Measurements from ENCODE around the gene C16orf92. TPM values are rescaled to one million over a fixed set of nuclear protein-coding genes. Genes with fewer than 3 reads are reported as not detected.

Gene C16orf92
- total and polyA plus RNA-seq, 2 of the 13 experiments (the other 11 are each of a cell fraction or from before 2014, with no cell fraction given), result not detected

DNA sequence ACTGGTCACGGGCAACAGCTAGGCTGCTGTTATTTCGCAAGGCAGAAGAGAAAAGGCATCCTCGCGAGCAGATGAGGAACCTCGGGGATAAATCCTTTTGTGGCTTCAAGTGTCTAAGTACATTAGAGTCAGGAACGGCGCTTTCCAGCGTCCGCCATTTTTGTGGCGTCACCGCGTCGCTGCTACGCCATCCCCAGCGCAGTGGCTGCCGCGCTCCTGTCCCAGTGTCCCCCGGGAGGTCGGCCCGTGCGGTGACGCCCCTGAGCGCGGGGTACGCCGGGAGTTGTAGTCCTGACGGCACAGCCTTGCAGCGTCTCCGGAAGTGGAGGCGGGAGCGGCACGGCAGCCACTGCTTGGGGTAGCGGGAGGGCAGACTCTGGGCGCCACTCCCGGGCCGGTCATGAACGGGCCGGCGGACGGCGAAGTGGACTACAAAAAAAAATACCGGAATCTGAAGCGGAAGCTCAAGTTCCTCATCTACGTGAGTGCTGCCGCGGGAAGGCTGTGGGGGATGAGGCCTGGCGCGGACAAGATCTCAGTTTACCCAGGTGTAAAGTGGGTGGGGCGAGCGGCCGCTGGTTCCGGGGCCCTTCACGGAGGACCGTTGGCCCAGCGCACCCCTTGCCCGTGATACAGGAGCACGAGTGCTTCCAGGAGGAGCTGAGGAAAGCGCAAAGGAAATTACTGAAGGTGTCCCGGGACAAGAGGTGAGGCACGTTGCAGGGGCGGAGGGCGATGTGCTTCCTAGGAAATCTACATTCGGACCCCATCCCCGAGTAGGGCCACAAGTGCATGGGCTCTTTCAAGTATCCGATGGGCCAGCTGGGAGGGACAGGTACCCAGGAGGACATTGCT, 26.9 kb upstream of the C16orf92 start, which contains the start of gene INO80E (continued):
- TF ChIP-seq, protein P1, sequence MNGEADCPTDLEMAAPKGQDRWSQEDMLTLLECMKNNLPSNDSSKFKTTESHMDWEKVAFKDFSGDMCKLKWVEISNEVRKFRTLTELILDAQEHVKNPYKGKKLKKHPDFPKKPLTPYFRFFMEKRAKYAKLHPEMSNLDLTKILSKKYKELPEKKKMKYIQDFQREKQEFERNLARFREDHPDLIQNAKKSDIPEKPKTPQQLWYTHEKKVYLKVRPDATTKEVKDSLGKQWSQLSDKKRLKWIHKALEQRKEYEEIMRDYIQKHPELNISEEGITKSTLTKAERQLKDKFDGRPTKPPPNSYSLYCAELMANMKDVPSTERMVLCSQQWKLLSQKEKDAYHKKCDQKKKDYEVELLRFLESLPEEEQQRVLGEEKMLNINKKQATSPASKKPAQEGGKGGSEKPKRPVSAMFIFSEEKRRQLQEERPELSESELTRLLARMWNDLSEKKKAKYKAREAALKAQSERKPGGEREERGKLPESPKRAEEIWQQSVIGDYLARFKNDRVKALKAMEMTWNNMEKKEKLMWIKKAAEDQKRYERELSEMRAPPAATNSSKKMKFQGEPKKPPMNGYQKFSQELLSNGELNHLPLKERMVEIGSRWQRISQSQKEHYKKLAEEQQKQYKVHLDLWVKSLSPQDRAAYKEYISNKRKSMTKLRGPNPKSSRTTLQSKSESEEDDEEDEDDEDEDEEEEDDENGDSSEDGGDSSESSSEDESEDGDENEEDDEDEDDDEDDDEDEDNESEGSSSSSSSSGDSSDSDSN (CRISPR knock-in tag; IDR thresholded peaks at IDR 0.05), result peak; percentile 84
- TF ChIP-seq GABPB1 (CRISPR knock-in tag; IDR thresholded peaks at IDR 0.05) (peak; percentile 97), FOXK1 (CRISPR knock-in tag; IDR thresholded peaks at IDR 0.05; ENCODE audit: borderline replicate concordance, low read depth) (peak; percentile 85; the same call in 1 of the 2 replicates), ZFP90 (CRISPR knock-in tag; IDR thresholded peaks at IDR 0.05; ENCODE audit: borderline replicate concordance) (no peak), SATB2 (CRISPR knock-in tag; IDR thresholded peaks at IDR 0.05) (0 out of 2 replicates have a peak, but pooled peaks have one; percentile 7), ZNF292 (CRISPR knock-in tag; IDR thresholded peaks at IDR 0.05; ENCODE audit: borderline replicate concordance, low read depth) (0 out of 2 replicates have a peak, but pooled peaks have one; percentile 29), ATF7-NPFF (CRISPR knock-in tag; IDR thresholded peaks at IDR 0.05; ENCODE audit: low read depth) (peak; percentile 52), FOXA3 (CRISPR knock-in tag; IDR thresholded peaks at IDR 0.05) (peak; percentile 86), ZFP36L1 (CRISPR knock-in tag; IDR thresholded peaks at IDR 0.05) (peak; percentile 53; the same call in 1 of the 2 replicates), ZNF383 (CRISPR knock-in tag; IDR thresholded peaks at IDR 0.05; ENCODE audit: borderline replicate concordance) (0 out of 2 replicates have a peak, but pooled peaks have one; percentile 53), RARG (CRISPR knock-in tag; IDR thresholded peaks at IDR 0.05; ENCODE audit: low read depth) (no peak), KAT8 (CRISPR knock-in tag; IDR thresholded peaks at IDR 0.05) (peak; percentile 97), POLR2A (IDR thresholded peaks at IDR 0.05; ENCODE audit: insufficient read depth in 1 of 2, low read depth in 2 of 2, low read length in 2 of 2) (peak; percentile 79 to 82), NFYC (CRISPR knock-in tag; IDR thresholded peaks at IDR 0.05) (peak; percentile 65; the same call in 1 of the 2 replicates)
- TF ChIP-seq, protein P2, sequence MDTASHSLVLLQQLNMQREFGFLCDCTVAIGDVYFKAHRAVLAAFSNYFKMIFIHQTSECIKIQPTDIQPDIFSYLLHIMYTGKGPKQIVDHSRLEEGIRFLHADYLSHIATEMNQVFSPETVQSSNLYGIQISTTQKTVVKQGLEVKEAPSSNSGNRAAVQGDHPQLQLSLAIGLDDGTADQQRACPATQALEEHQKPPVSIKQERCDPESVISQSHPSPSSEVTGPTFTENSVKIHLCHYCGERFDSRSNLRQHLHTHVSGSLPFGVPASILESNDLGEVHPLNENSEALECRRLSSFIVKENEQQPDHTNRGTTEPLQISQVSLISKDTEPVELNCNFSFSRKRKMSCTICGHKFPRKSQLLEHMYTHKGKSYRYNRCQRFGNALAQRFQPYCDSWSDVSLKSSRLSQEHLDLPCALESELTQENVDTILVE (CRISPR knock-in tag; IDR thresholded peaks at IDR 0.05), result peak; percentile 90
- TF ChIP-seq, protein P3, sequence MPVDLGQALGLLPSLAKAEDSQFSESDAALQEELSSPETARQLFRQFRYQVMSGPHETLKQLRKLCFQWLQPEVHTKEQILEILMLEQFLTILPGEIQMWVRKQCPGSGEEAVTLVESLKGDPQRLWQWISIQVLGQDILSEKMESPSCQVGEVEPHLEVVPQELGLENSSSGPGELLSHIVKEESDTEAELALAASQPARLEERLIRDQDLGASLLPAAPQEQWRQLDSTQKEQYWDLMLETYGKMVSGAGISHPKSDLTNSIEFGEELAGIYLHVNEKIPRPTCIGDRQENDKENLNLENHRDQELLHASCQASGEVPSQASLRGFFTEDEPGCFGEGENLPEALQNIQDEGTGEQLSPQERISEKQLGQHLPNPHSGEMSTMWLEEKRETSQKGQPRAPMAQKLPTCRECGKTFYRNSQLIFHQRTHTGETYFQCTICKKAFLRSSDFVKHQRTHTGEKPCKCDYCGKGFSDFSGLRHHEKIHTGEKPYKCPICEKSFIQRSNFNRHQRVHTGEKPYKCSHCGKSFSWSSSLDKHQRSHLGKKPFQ (CRISPR knock-in tag; IDR thresholded peaks at IDR 0.05; ENCODE audit: insufficient replicate concordance), result peak; percentile 78
- TF ChIP-seq, protein P4, sequence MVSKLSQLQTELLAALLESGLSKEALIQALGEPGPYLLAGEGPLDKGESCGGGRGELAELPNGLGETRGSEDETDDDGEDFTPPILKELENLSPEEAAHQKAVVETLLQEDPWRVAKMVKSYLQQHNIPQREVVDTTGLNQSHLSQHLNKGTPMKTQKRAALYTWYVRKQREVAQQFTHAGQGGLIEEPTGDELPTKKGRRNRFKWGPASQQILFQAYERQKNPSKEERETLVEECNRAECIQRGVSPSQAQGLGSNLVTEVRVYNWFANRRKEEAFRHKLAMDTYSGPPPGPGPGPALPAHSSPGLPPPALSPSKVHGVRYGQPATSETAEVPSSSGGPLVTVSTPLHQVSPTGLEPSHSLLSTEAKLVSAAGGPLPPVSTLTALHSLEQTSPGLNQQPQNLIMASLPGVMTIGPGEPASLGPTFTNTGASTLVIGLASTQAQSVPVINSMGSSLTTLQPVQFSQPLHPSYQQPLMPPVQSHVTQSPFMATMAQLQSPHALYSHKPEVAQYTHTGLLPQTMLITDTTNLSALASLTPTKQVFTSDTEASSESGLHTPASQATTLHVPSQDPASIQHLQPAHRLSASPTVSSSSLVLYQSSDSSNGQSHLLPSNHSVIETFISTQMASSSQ (IDR thresholded peaks at IDR 0.05; ENCODE audit: low read depth), result no peak
- TF ChIP-seq, protein P4 (CRISPR knock-in tag; IDR thresholded peaks at IDR 0.05; ENCODE audit: borderline replicate concordance), result peak; percentile 87; the same call in 1 of the 2 replicates
